Measurements from ENCODE around the gene HCN2.

The HCN2 gene

DNA sequence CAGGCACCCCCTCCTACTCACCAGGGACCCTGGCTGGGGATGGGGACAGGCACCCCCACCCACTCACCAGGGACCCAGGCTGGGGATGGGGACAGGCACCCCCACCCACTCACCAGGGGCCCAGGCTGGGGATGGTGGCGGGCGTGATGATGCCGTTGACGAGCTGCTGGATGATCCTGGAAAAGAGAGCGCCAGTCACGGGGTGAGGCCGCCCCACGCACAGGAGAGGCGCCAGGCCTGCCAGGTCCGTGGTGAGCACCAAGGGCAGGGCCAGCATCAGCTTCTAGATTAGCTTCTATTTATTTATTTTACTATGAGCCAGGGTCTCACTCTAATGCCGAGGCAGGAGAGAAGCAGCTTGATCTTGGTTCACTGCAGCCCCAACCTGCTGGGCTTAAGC is 60.4 kb downstream of the HCN2 start:
- TF ChIP-seq, protein P1, sequence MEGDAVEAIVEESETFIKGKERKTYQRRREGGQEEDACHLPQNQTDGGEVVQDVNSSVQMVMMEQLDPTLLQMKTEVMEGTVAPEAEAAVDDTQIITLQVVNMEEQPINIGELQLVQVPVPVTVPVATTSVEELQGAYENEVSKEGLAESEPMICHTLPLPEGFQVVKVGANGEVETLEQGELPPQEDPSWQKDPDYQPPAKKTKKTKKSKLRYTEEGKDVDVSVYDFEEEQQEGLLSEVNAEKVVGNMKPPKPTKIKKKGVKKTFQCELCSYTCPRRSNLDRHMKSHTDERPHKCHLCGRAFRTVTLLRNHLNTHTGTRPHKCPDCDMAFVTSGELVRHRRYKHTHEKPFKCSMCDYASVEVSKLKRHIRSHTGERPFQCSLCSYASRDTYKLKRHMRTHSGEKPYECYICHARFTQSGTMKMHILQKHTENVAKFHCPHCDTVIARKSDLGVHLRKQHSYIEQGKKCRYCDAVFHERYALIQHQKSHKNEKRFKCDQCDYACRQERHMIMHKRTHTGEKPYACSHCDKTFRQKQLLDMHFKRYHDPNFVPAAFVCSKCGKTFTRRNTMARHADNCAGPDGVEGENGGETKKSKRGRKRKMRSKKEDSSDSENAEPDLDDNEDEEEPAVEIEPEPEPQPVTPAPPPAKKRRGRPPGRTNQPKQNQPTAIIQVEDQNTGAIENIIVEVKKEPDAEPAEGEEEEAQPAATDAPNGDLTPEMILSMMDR (IDR thresholded peaks at IDR 0.05; ENCODE audit: low read depth, low read length, missing control alignments), result no peak
- DNase-seq (ENCODE audit: low read depth), result no peak

DNA sequence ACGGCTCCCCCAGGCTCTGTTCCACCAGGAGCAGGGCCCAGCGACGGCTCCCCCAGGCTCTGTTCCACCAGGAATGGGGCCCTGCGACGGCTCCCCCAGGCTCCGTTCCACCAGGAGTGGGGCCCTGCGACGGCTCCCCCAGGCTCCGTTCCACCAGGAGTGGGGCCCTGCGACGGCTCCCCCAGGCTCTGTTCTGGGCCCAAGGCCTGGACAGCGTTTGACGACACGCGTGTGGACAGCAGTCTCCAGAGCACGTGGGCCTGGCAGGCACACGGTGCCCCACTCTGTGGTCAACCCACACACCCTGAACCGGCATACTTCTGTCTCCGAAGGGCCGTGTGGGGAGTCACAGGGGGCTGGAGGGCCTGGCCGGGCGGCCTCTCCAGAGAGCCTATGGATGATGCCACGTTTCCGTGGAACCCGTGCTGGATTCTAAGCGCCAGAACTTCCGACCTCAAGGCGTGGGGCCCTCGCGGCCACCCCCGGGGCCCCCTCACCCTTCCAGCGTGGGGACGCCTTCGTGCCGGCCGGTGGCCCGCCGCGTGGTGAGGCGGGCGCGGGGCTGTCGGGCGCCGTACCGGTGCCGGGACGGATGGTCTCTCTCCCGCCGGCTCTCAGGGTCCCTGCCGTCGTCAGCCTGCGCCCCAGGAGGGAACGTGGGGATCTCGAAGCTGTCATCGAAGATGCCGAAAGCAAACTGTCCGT is 61.6 kb downstream of the HCN2 start:
- TF ChIP-seq, protein P1 (IDR thresholded peaks at IDR 0.05; ENCODE audit: low read depth, low read length, missing control alignments), result no peak
- no peak overlapping the region for H3K4me3 ChIP-seq (ENCODE audit: low read depth, low read length)
- DNase-seq (ENCODE audit: low read depth), result no peak

More for the DNA sequence above, 60.4 kb downstream of the HCN2 start:
- no peak overlapping the region for H3K4me3 ChIP-seq (ENCODE audit: low read depth, low read length)

DNA sequence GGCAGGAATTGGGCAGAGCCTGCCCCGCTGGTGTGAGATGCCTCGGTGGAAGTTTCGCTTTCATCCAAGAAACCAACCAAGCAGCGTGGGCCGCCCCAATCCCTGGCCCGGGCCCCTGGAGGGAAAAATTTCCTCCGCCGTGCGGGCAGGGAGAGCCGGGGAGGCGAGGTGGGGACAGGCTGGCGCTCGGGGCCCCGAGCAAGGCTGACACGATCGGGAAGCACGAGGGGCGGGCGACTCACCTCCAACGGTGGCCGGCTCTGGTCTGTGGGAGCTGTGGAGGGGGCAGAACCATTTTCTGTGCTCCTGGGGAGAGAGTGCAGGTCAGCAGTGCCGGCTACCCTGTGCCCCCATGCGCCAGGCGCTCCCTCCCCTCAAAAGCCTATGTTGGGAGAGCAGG is 62.3 kb downstream of the HCN2 start:
- TF ChIP-seq, protein P1 (IDR thresholded peaks at IDR 0.05; ENCODE audit: low read depth, low read length, missing control alignments), result no peak
- no peak overlapping the region for H3K4me3 ChIP-seq (ENCODE audit: low read depth, low read length)
- DNase-seq (ENCODE audit: low read depth), result no peak

DNA sequence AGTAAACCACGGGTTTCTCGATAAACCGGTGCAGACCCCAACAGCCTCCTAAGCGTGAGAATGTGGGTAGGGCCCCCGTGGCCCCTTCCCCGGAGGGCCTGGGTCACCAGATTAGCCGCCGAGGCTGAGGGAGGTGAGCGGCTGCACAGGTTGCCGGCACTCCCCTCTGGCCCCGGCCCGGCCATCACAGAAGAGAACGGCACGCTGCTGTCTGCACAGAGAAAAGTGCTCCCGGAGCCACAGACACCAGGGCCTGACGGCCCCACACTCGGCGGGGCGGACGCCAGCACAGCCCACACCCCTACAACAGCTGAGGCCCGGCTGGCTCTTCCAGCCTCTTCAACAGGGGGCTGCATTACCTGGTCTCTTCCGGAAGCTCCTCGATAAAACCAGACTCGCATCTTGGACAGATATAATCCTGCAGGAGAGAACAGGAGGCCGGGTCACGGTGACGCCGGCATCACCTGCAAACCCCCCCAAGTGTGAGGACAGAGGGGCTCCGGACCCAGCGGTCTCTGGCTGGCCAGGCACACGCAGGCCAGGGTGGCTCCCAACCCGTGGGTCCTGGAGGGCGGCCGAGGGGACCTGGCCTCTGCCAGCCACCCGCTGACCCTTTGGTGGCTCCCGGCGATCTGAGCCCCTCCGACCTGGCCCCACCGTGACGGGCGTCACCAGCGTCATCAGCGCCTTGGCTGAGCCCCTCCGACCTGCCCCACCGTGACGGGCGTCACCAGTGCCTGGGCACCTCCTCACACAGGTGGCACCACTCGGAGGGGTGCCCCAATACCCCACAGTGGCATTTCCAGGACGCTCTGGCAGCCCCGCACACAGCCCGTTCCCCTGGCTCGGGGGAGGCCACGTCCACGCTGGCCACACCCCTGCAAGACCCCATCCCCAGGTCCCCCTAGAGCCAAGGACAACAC is 63.0 kb downstream of the HCN2 start:
- TF ChIP-seq, protein P1 (IDR thresholded peaks at IDR 0.05; ENCODE audit: low read depth, low read length, missing control alignments), result no peak
- no peak for DNase-seq (ENCODE audit: low read depth)
- no peak overlapping the region for H3K4me3 ChIP-seq (ENCODE audit: low read depth, low read length)

DNA sequence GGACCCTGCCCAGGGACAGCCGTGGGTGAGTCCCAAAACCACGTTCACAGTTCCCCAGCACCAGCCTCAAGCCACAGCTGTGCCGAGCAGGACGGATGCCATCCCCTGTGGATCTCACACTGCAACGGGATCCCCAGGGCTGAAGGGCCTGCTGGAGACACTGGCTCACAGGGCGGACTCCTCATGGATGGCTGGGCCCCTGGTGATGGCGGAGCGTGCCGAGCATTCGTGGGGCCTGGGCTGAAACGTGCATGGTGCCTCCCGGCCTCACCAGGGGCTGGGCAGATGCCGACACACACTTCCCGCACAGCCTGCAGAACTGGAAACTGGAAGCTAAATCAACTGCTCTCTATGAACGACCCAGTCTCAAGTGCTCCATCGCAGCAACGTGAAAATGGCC is 63.7 kb downstream of the HCN2 start:
- no peak for DNase-seq (ENCODE audit: low read depth)
- H3K4me3 ChIP-seq (ENCODE audit: low read depth, low read length), result no peak overlapping the region
- TF ChIP-seq, protein P1 (IDR thresholded peaks at IDR 0.05; ENCODE audit: low read depth, low read length, missing control alignments), result no peak

DNA sequence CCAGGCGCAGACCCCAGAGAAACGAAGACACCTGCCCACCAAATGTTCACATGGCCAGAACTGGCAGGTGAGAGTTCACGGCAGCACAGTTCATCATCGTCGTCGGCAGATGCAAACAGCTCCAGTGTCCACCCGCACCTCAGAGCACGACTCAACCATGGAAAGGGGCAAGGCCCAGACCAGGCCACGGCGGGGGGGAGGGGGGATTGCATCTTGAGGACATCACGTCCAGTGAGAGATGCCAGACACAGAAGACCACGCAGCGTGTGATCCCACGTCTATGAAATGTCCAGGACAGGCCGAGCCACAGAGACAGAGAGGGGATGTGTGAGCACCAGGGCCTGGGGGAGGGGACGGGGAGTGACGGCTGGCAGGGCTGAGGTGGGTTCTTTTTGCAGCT is 66.0 kb downstream of the HCN2 start:
- TF ChIP-seq, protein P1 (IDR thresholded peaks at IDR 0.05; ENCODE audit: low read depth, low read length, missing control alignments), result no peak
- H3K4me3 ChIP-seq (ENCODE audit: low read depth, low read length), result no peak overlapping the region
- DNase-seq (ENCODE audit: low read depth), result no peak

Measured in GM12864 (cell line).